ENCODE measurements around the gene TTC13. TPM values are rescaled to one million over a fixed set of nuclear protein-coding genes. Genes with fewer than 3 reads are reported as not detected.

The TTC13 gene
- total and polyA plus RNA-seq, 4 donors: 2.6 to 17.5 (median 6.8) TPM

GRCh38 chr1:230923176-230923575 lies 55.5 kb downstream of the TTC13 start:
- Histone ChIP-seq H3K36me3 (ENCODE audit: control insufficient read depth in 4 of 4, insufficient read depth in 3 of 4, low read depth in 1 of 4, low read length in 3 of 4) (peaks cover 10 to 49% (median 28%) of the 10 kb centered on the region in 4 donors), H3K4me3 (ENCODE audit: low read depth in 1 of 3, low read length in 3 of 3) (no peak overlapping the region), H3K9ac (ENCODE audit: low read depth in 1 of 2, low read length in 2 of 2) (no peak overlapping the region), H3K9me3 (ENCODE audit: control insufficient read depth in 4 of 4, low read length in 3 of 4) (no peaks in the 10 kb centered on the region), H3K27ac (ENCODE audit: low read depth in 1 of 2, low read length in 2 of 2) (no peak overlapping the region), H3K4me1 (ENCODE audit: control insufficient read depth in 4 of 4, insufficient read depth in 4 of 4, low read length in 3 of 4) (no peaks in the 10 kb centered on the region), H3K27me3 (ENCODE audit: control insufficient read depth in 4 of 4, insufficient read depth in 4 of 4, low read length in 3 of 4) (no peaks in the 10 kb centered on the region)
- DNase-seq (ENCODE audit: low spot score): no peak
- over 99% methylated on average over 4 of the region's 4 CpGs for WGBS
- no peak for TF ChIP-seq RAD21 (IDR thresholded peaks at IDR 0.05)
- no peak for TF ChIP-seq EGR1 (IDR thresholded peaks at IDR 0.05; ENCODE audit: low read depth in 2 of 2)
- TF ChIP-seq SP1 (IDR thresholded peaks at IDR 0.05): no peak
- TF ChIP-seq FOXA2 (IDR thresholded peaks at IDR 0.05): no peak
- TF ChIP-seq, protein P1, sequence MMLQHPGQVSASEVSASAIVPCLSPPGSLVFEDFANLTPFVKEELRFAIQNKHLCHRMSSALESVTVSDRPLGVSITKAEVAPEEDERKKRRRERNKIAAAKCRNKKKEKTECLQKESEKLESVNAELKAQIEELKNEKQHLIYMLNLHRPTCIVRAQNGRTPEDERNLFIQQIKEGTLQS (IDR thresholded peaks at IDR 0.05): no peak
- TF ChIP-seq TAF1 (conservative IDR thresholded peaks at IDR 0.05): no peak
- no peak for TF ChIP-seq NR2F2 (IDR thresholded peaks at IDR 0.05)
- no peak for TF ChIP-seq GABPA (IDR thresholded peaks at IDR 0.05 in 1 of 2, conservative IDR thresholded peaks at IDR 0.05 in 1 of 2)
- TF ChIP-seq RXRA (IDR thresholded peaks at IDR 0.05): no peak
- no peak for TF ChIP-seq HNF4G (IDR thresholded peaks at IDR 0.05)

DNA sequence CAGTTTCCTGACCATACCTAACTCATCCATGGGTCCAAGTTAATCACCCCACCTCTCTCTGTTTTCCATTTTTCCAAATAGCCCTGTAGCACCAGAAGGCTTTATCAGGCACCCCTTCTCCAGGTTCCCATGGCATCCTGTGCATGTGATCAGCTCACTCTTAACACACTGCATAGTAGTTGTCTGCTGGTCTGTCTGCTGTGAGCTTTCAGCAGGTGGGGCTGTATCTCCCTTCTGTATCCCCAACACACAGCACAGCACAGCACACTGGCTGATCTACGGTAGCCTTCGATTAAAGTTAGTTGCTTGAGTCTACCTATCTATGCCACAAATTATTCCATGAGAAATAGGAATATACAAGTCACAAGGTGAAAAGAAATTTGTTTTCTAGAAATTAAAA lies 56.0 kb downstream of the TTC13 start:
- Histone ChIP-seq H3K9me3 (ENCODE audit: control insufficient read depth in 4 of 4, low read length in 3 of 4) (no peaks in the 10 kb centered on the region), H3K36me3 (ENCODE audit: control insufficient read depth in 4 of 4, insufficient read depth in 3 of 4, low read depth in 1 of 4, low read length in 3 of 4) (peaks cover 10 to 45% (median 26%) of the 10 kb centered on the region in 4 donors), H3K4me3 (ENCODE audit: low read depth in 1 of 3, low read length in 3 of 3) (no peak overlapping the region), H3K27me3 (ENCODE audit: control insufficient read depth in 4 of 4, insufficient read depth in 4 of 4, low read length in 3 of 4) (no peaks in the 10 kb centered on the region), H3K27ac (ENCODE audit: low read depth in 1 of 2, low read length in 2 of 2) (no peak overlapping the region), H3K4me1 (ENCODE audit: control insufficient read depth in 4 of 4, insufficient read depth in 4 of 4, low read length in 3 of 4) (no peaks in the 10 kb centered on the region), H3K9ac (ENCODE audit: low read depth in 1 of 2, low read length in 2 of 2) (no peak overlapping the region)
- no peak for TF ChIP-seq RAD21 (IDR thresholded peaks at IDR 0.05)
- TF ChIP-seq, protein P1 (IDR thresholded peaks at IDR 0.05): no peak
- no peak for TF ChIP-seq FOXA2 (IDR thresholded peaks at IDR 0.05)
- TF ChIP-seq GABPA (IDR thresholded peaks at IDR 0.05 in 1 of 2, conservative IDR thresholded peaks at IDR 0.05 in 1 of 2): no peak
- TF ChIP-seq JUND (IDR thresholded peaks at IDR 0.05): no peak
- TF ChIP-seq TAF1 (conservative IDR thresholded peaks at IDR 0.05): no peak
- TF ChIP-seq SP1 (IDR thresholded peaks at IDR 0.05): no peak
- no peak for TF ChIP-seq MAX (IDR thresholded peaks at IDR 0.05)
- TF ChIP-seq NR2F2 (IDR thresholded peaks at IDR 0.05): no peak
- TF ChIP-seq, protein P2, sequence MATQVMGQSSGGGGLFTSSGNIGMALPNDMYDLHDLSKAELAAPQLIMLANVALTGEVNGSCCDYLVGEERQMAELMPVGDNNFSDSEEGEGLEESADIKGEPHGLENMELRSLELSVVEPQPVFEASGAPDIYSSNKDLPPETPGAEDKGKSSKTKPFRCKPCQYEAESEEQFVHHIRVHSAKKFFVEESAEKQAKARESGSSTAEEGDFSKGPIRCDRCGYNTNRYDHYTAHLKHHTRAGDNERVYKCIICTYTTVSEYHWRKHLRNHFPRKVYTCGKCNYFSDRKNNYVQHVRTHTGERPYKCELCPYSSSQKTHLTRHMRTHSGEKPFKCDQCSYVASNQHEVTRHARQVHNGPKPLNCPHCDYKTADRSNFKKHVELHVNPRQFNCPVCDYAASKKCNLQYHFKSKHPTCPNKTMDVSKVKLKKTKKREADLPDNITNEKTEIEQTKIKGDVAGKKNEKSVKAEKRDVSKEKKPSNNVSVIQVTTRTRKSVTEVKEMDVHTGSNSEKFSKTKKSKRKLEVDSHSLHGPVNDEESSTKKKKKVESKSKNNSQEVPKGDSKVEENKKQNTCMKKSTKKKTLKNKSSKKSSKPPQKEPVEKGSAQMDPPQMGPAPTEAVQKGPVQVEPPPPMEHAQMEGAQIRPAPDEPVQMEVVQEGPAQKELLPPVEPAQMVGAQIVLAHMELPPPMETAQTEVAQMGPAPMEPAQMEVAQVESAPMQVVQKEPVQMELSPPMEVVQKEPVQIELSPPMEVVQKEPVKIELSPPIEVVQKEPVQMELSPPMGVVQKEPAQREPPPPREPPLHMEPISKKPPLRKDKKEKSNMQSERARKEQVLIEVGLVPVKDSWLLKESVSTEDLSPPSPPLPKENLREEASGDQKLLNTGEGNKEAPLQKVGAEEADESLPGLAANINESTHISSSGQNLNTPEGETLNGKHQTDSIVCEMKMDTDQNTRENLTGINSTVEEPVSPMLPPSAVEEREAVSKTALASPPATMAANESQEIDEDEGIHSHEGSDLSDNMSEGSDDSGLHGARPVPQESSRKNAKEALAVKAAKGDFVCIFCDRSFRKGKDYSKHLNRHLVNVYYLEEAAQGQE (IDR thresholded peaks at IDR 0.05): no peak
- TF ChIP-seq RXRA (IDR thresholded peaks at IDR 0.05): no peak
- no peak for TF ChIP-seq ZBTB33 (IDR thresholded peaks at IDR 0.05)
- no peak for TF ChIP-seq YY1 (IDR thresholded peaks at IDR 0.05)
- no peak for TF ChIP-seq FOXA1 (IDR thresholded peaks at IDR 0.05)
- TF ChIP-seq CTCF (IDR thresholded peaks at IDR 0.05; ENCODE audit: low read depth, low read length, missing input control): no peak
- no peak for TF ChIP-seq EGR1 (IDR thresholded peaks at IDR 0.05; ENCODE audit: low read depth in 2 of 2)
- TF ChIP-seq HNF4A (conservative IDR thresholded peaks at IDR 0.05): no peak
- TF ChIP-seq HNF4G (IDR thresholded peaks at IDR 0.05): no peak
- 93% methylated on average over 2 of the region's 2 CpGs for WGBS
- no peak for DNase-seq (ENCODE audit: low spot score)
